ENCODE results near the gene QKI. TPM values are rescaled to one million over a fixed set of nuclear protein-coding genes. Genes with fewer than 3 reads are reported as not detected.
A peak's percentile ranks its signal among the peaks of the same experiment; 100 is the strongest.

QKI gene
- total and polyA plus RNA-seq, 2 donors (not counting 1 experiment from before 2014, with no cell fraction given), result 129 to 224 TPM

GRCh38 chr6:163415620-163416556 is 1.4 kb downstream of the QKI start:
- Histone ChIP-seq H3K79me2 (ENCODE audit: control insufficient read depth, insufficient read depth, low read length) (peaks cover 60% of the 10 kb centered on the region), H2AFZ (ENCODE audit: low read length) (no peak overlapping the region), H3K4me3 (replicated peaks in 1 of 4; ENCODE audit: control extremely low read depth in 1 of 4, insufficient read depth in 1 of 4, low read depth in 3 of 4, low read length in 4 of 4) (peak overlapping the region; percentile 80 to 99 (median 88)), H3K4me1 (ENCODE audit: control insufficient read depth, extremely low read depth, insufficient read depth, low read length) (peaks cover 3% of the 10 kb centered on the region), H3K9ac (ENCODE audit: insufficient read depth, low read length) (peak overlapping the region; percentile 74), H3K9me3 (ENCODE audit: control insufficient read depth, insufficient read depth, low read depth, low read length) (no peaks in the 10 kb centered on the region), H3K27ac (ENCODE audit: insufficient read depth, low read length) (peak overlapping the region; percentile 83), H4K20me1 (ENCODE audit: control insufficient read depth, extremely low read depth, insufficient read depth, low read length) (no peaks in the 10 kb centered on the region), H3K4me2 (ENCODE audit: extremely low read depth, insufficient read depth, low read length) (peak overlapping the region; percentile 44), H3K27me3 (ENCODE audit: control insufficient read depth, insufficient read depth, low read length) (no peaks in the 10 kb centered on the region), H3K36me3 (ENCODE audit: control insufficient read depth, insufficient read depth, low read length) (no peaks in the 10 kb centered on the region)
- DNase-seq (ENCODE audit: low read depth in 2 of 2), result peak; percentile 66 to 70
- TF ChIP-seq EZH2 (IDR thresholded peaks at IDR 0.05; ENCODE audit: low read length, missing control alignments) (no peak), CTCF (conservative IDR thresholded peaks at IDR 0.05 in 1 of 2, IDR thresholded peaks at IDR 0.05 in 1 of 2; ENCODE audit: low read depth in 1 of 2, low read length in 2 of 2) (no peak)

- H3K9me3 ChIP-seq (ENCODE audit: control insufficient read depth, insufficient read depth, low read depth, low read length), result no peaks in the 10 kb centered on the region
- peak overlapping the region; percentile 76 for H3K4me2 ChIP-seq (ENCODE audit: extremely low read depth, insufficient read depth, low read length)
- H3K4me3 ChIP-seq (replicated peaks in 1 of 4; ENCODE audit: control extremely low read depth in 1 of 4, insufficient read depth in 1 of 4, low read depth in 3 of 4, low read length in 4 of 4), result peak overlapping the region; percentile 80 to 99 (median 88)
- DNase-seq (ENCODE audit: low read depth in 2 of 2), result peak; percentile 86 to 91
- no peaks in the 10 kb centered on the region for H3K36me3 ChIP-seq (ENCODE audit: control insufficient read depth, insufficient read depth, low read length)
- TF ChIP-seq CTCF (conservative IDR thresholded peaks at IDR 0.05 in 1 of 2, IDR thresholded peaks at IDR 0.05 in 1 of 2; ENCODE audit: low read depth in 1 of 2, low read length in 2 of 2) (peak; percentile 47 to 55), EZH2 (IDR thresholded peaks at IDR 0.05; ENCODE audit: low read length, missing control alignments) (no peak)
- peaks cover 3% of the 10 kb centered on the region for H3K4me1 ChIP-seq (ENCODE audit: control insufficient read depth, extremely low read depth, insufficient read depth, low read length)
- no peaks in the 10 kb centered on the region for H4K20me1 ChIP-seq (ENCODE audit: control insufficient read depth, extremely low read depth, insufficient read depth, low read length)
- no peaks in the 10 kb centered on the region for H3K27me3 ChIP-seq (ENCODE audit: control insufficient read depth, insufficient read depth, low read length)
- H3K9ac ChIP-seq (ENCODE audit: insufficient read depth, low read length), result peak overlapping the region; percentile 74
- H3K79me2 ChIP-seq (ENCODE audit: control insufficient read depth, insufficient read depth, low read length), result peaks cover 68% of the 10 kb centered on the region
- no peak overlapping the region for H2AFZ ChIP-seq (ENCODE audit: low read length)
- H3K27ac ChIP-seq (ENCODE audit: insufficient read depth, low read length), result peak overlapping the region; percentile 83
These were observed 2.2 kb downstream of the QKI start for GRCh38 chr6:163416557-163417253.

- H3K9ac ChIP-seq (ENCODE audit: insufficient read depth, low read length), result no peak overlapping the region
- H3K4me1 ChIP-seq (ENCODE audit: control insufficient read depth, extremely low read depth, insufficient read depth, low read length), result peaks cover 3% of the 10 kb centered on the region
- no peaks in the 10 kb centered on the region for H3K27me3 ChIP-seq (ENCODE audit: control insufficient read depth, insufficient read depth, low read length)
- H2AFZ ChIP-seq (ENCODE audit: low read length), result no peak overlapping the region
- TF ChIP-seq CTCF (conservative IDR thresholded peaks at IDR 0.05 in 1 of 2, IDR thresholded peaks at IDR 0.05 in 1 of 2; ENCODE audit: low read depth in 1 of 2, low read length in 2 of 2) (no peak), EZH2 (IDR thresholded peaks at IDR 0.05; ENCODE audit: low read length, missing control alignments) (no peak)
- no peaks in the 10 kb centered on the region for H3K9me3 ChIP-seq (ENCODE audit: control insufficient read depth, insufficient read depth, low read depth, low read length)
- peak overlapping the region; percentile 76 for H3K4me2 ChIP-seq (ENCODE audit: extremely low read depth, insufficient read depth, low read length)
- peak overlapping the region; percentile 19 for H3K27ac ChIP-seq (ENCODE audit: insufficient read depth, low read length)
- no peaks in the 10 kb centered on the region for H4K20me1 ChIP-seq (ENCODE audit: control insufficient read depth, extremely low read depth, insufficient read depth, low read length)
- H3K36me3 ChIP-seq (ENCODE audit: control insufficient read depth, insufficient read depth, low read length), result no peaks in the 10 kb centered on the region
- no peak for DNase-seq (ENCODE audit: low read depth in 2 of 2)
- peak overlapping the region; percentile 43 to 99 (median 88) for H3K4me3 ChIP-seq (replicated peaks in 1 of 4; ENCODE audit: control extremely low read depth in 1 of 4, insufficient read depth in 1 of 4, low read depth in 3 of 4, low read length in 4 of 4)
- peaks cover 74% of the 10 kb centered on the region for H3K79me2 ChIP-seq (ENCODE audit: control insufficient read depth, insufficient read depth, low read length)
These were observed 3.1 kb downstream of the QKI start for GRCh38 chr6:163417595-163417994.
